Superior temporal gyrus (tissue), 1 donor: ENCODE results near the gene PDCD2L.
"Not testable (repeated sequence)": the region's sequence is repeated elsewhere in the genome, so short reads cannot be mapped to it uniquely, and the experiment has no call there.

ENCODE experiments used
- DNase-seq: peaks from one replicate; pipeline ENCODE4 v3.0.0-alpha.2; 2016; ENCODE audit errors: extremely low spot score

PDCD2L gene

GRCh38 chr19:34373601-34374288, 30.5 kb upstream of the PDCD2L start:
- no peak for DNase-seq

GRCh38 chr19:34375598-34375997, 28.6 kb upstream of the PDCD2L start:
- no peak for DNase-seq

GRCh38 chr19:34380639-34381241, 23.5 kb upstream of the PDCD2L start:
- no peak for DNase-seq

GRCh38 chr19:34381399-34382251, 22.6 kb upstream of the PDCD2L start:
- no peak for DNase-seq

- no peak for DNase-seq
These were observed 21.7 kb upstream of the PDCD2L start for GRCh38 chr19:34382471-34382870.

- DNase-seq, result no peak
These were observed 20.6 kb upstream of the PDCD2L start for GRCh38 chr19:34383599-34383998.

- DNase-seq, result no peak
These were observed 17.4 kb upstream of the PDCD2L start for GRCh38 chr19:34386645-34387445.

GRCh38 chr19:34387446-34387810, 16.8 kb upstream of the PDCD2L start:
- DNase-seq, result no peak

- not testable (repeated sequence) for DNase-seq
These were observed 15.5 kb upstream of the PDCD2L start for GRCh38 chr19:34388745-34389144.

- no peak for DNase-seq
These were observed 12.4 kb upstream of the PDCD2L start for GRCh38 chr19:34391813-34392212.

- no peak for DNase-seq
These were observed 11.2 kb upstream of the PDCD2L start for GRCh38 chr19:34393031-34393430.

GRCh38 chr19:34393629-34394028, 10.6 kb upstream of the PDCD2L start:
- DNase-seq, result peak; percentile 6

GRCh38 chr19:34397853-34398252, 6.3 kb upstream of the PDCD2L start:
- DNase-seq, result no peak

GRCh38 chr19:34399886-34400285, 4.3 kb upstream of the PDCD2L start:
- no peak for DNase-seq

GRCh38 chr19:34400844-34401243, 3.4 kb upstream of the PDCD2L start:
- DNase-seq, result not testable (repeated sequence)

GRCh38 chr19:34402074-34402600, 2.1 kb upstream of the PDCD2L start:
- no peak for DNase-seq

GRCh38 chr19:34403784-34404108, 453 bp upstream of the PDCD2L start:
- no peak for DNase-seq

GRCh38 chr19:34405892-34406660, 1.9 kb downstream of the PDCD2L start:
- no peak for DNase-seq

- DNase-seq, result no peak
These were observed 4.2 kb downstream of the PDCD2L start for GRCh38 chr19:34408411-34408810.

GRCh38 chr19:34409189-34410164, 5.3 kb downstream of the PDCD2L start:
- DNase-seq, result no peak
